OCI-LY7 (cell line): ENCODE results near the gene MEF2C.

Experiments
- EZH2phosphoT487 ChIP-seq: fragments of 200-600 bp; sonication (generic); IDR thresholded peaks from 2 replicates; pipeline ENCODE4 v1.6.1; 2018; ENCODE audit warnings: low read depth, borderline replicate concordance, mild to moderate bottlenecking, mixed run types, antibody characterized with exemption, low read length, moderate library complexity, mixed read lengths
- TF ChIP-seq, protein P1 (sequence below): fragments of 200-600 bp; sonication (generic); conservative IDR thresholded peaks from 2 replicates; pipeline ENCODE4 v1.5.1; 2014; ENCODE audit warnings: mild to moderate bottlenecking, antibody characterized with exemption, low read length, moderate library complexity, mixed read lengths

DNA sequence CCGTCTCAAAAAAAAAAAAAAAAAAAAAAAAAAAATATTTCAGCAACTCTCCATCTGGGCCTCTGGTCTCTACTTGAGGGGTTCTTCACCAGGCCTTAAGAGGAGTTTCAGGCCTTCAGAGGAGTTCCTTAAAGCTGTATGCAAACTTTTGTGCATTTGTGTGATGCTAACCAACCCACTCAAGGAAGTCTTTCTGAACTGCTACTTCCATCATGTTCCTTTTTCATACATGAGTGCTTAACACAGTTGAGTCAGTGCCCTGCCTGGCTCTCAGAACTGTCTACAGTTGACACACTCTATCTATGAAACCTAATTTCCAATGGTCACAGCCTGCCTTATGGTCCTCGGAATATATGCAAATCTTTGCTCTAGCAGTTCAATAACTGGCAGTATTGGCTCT is 146.5 kb downstream of the MEF2C start:
- TF ChIP-seq, protein P1, sequence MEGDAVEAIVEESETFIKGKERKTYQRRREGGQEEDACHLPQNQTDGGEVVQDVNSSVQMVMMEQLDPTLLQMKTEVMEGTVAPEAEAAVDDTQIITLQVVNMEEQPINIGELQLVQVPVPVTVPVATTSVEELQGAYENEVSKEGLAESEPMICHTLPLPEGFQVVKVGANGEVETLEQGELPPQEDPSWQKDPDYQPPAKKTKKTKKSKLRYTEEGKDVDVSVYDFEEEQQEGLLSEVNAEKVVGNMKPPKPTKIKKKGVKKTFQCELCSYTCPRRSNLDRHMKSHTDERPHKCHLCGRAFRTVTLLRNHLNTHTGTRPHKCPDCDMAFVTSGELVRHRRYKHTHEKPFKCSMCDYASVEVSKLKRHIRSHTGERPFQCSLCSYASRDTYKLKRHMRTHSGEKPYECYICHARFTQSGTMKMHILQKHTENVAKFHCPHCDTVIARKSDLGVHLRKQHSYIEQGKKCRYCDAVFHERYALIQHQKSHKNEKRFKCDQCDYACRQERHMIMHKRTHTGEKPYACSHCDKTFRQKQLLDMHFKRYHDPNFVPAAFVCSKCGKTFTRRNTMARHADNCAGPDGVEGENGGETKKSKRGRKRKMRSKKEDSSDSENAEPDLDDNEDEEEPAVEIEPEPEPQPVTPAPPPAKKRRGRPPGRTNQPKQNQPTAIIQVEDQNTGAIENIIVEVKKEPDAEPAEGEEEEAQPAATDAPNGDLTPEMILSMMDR = no peak
- TF ChIP-seq EZH2phosphoT487 = no peak
